Activated CD8-positive, alpha-beta T cell treated with anti-CD3 and anti-CD28 coated beads for 36 hours (primary cell): ENCODE results near the gene SERPINB10. TPM values are rescaled to one million over a fixed set of nuclear protein-coding genes. Genes with fewer than 3 reads are reported as not detected.

Experiments
- ATAC-seq: fragments of 200-7000 bp; cut with Tn5 transposase; one replicate; pipeline ENCODE4 v1.10.0; 2021; ENCODE audit warnings: mild to moderate bottlenecking, moderate library complexity
- CTCF ChIA-PET: fragments of 350-600 bp; sonication (Branson Sonifier 250); formaldehyde crosslinking; loops from one replicate; lab custom pipeline; 2021; ENCODE audit warnings: antibody characterized with exemption; lab: Charles Lee
- POLR2A ChIA-PET: fragments of 350-600 bp; sonication (Branson Sonifier 250); formaldehyde crosslinking; loops from one replicate; lab custom pipeline; 2021; ENCODE audit warnings: antibody characterized with exemption; lab: Charles Lee
- DNase-seq: peaks from one replicate; pipeline ENCODE4 v3.0.0-alpha.2; 2020
- H3K27ac Mint-ChIP-seq: one replicate; pipeline ENCODE4 v1.8.0; 2021; ENCODE audit warnings: mild to moderate bottlenecking, mixed read lengths
- H3K27me3 Mint-ChIP-seq: one replicate; pipeline ENCODE4 v1.8.0; 2021; ENCODE audit warnings: mixed read lengths
- H3K36me3 Mint-ChIP-seq: one replicate; pipeline ENCODE4 v1.8.0; 2021; ENCODE audit warnings: low read depth, mixed read lengths
- H3K4me1 Mint-ChIP-seq: one replicate; pipeline ENCODE4 v1.8.0; 2021; ENCODE audit warnings: low read depth, mixed read lengths
- H3K4me3 Mint-ChIP-seq: one replicate; pipeline ENCODE4 v1.8.0; 2021; ENCODE audit warnings: mild to moderate bottlenecking, moderate library complexity, mixed read lengths
- H3K9me3 Mint-ChIP-seq: one replicate; pipeline ENCODE4 v1.8.0; 2021; ENCODE audit warnings: mixed read lengths
- intact Hi-C: fragments of 100-400 bp; cut with micrococcal nuclease; formaldehyde crosslinking; loops from one replicate; pipeline ENCODE4 v1.10.0; 2022
- total RNA-seq, 2 experiments: library from RNA; stranded (reverse); gene quantifications; one replicate each; pipeline ENCODE4 v1.2.3, GENCODE V29; 2021
- TF ChIP-seq, protein P1 (sequence below): fragments of 200-600 bp; IDR thresholded peaks from one replicate; pipeline ENCODE4 v1.8.0; 2022; ENCODE audit warnings: antibody characterized with exemption, mild to moderate bottlenecking

The SERPINB10 gene
- total RNA-seq, 2 experiments from 2014 or later: not detected

DNA sequence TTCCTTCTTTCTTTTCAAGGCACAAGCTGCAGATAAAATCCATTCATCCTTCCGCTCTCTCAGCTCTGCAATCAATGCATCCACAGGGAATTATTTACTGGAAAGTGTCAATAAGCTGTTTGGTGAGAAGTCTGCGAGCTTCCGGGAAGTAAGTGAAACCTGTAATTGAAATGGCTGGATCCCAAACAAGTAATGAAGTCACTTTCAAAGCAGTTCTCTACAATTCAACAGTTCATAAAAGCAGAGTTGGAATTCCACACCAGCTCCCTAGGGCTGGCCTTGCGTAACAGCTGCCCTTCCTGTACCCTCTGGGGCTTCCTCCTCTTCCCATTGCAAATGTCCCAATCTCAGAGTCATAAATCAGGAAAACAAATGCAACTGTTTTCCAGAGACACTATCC is 10.7 kb upstream of the SERPINB10 start:
- H3K4me3 Mint-ChIP-seq: no peak overlapping the region
- no peak for ATAC-seq
- H3K9me3 Mint-ChIP-seq: no peaks in the 10 kb centered on the region
- DNase-seq: no peak
- TF ChIP-seq, protein P1, sequence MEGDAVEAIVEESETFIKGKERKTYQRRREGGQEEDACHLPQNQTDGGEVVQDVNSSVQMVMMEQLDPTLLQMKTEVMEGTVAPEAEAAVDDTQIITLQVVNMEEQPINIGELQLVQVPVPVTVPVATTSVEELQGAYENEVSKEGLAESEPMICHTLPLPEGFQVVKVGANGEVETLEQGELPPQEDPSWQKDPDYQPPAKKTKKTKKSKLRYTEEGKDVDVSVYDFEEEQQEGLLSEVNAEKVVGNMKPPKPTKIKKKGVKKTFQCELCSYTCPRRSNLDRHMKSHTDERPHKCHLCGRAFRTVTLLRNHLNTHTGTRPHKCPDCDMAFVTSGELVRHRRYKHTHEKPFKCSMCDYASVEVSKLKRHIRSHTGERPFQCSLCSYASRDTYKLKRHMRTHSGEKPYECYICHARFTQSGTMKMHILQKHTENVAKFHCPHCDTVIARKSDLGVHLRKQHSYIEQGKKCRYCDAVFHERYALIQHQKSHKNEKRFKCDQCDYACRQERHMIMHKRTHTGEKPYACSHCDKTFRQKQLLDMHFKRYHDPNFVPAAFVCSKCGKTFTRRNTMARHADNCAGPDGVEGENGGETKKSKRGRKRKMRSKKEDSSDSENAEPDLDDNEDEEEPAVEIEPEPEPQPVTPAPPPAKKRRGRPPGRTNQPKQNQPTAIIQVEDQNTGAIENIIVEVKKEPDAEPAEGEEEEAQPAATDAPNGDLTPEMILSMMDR: no peak
- H3K4me1 Mint-ChIP-seq: no peaks in the 10 kb centered on the region
- intact Hi-C loops: no loop called here
- CTCF ChIA-PET: no interaction called here
- no peak overlapping the region for H3K27ac Mint-ChIP-seq
- POLR2A ChIA-PET: no interaction called here
- H3K27me3 Mint-ChIP-seq: peaks cover 8% of the 10 kb centered on the region
- H3K36me3 Mint-ChIP-seq: no peaks in the 10 kb centered on the region

DNA sequence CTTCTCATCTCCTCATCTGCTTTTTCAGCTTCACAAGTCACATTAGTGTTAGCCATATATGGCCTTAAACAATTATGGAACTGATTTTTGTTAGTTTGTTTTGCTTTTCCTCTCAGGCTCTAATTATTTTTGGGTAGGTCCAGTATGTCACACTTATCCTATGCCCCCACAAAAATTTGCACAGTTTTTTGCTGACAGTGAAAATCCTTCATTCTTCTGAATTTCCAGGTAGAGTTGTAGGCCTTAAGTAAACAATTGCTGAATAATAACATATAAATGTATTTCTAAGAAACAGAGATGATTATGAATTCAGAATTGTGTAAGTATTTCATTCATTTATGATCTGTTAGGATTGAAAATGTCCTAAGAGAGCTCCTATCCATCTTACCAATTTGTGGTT is 8.6 kb upstream of the SERPINB10 start:
- ATAC-seq: no peak
- H3K4me3 Mint-ChIP-seq: no peak overlapping the region
- no peaks in the 10 kb centered on the region for H3K36me3 Mint-ChIP-seq
- CTCF ChIA-PET: no interaction called here
- no peaks in the 10 kb centered on the region for H3K9me3 Mint-ChIP-seq
- H3K27me3 Mint-ChIP-seq: peaks cover 10% of the 10 kb centered on the region
- H3K4me1 Mint-ChIP-seq: no peaks in the 10 kb centered on the region
- no peak for DNase-seq
- TF ChIP-seq, protein P1: no peak
- POLR2A ChIA-PET: no interaction called here
- no peak overlapping the region for H3K27ac Mint-ChIP-seq
- intact Hi-C loops: no loop called here

DNA sequence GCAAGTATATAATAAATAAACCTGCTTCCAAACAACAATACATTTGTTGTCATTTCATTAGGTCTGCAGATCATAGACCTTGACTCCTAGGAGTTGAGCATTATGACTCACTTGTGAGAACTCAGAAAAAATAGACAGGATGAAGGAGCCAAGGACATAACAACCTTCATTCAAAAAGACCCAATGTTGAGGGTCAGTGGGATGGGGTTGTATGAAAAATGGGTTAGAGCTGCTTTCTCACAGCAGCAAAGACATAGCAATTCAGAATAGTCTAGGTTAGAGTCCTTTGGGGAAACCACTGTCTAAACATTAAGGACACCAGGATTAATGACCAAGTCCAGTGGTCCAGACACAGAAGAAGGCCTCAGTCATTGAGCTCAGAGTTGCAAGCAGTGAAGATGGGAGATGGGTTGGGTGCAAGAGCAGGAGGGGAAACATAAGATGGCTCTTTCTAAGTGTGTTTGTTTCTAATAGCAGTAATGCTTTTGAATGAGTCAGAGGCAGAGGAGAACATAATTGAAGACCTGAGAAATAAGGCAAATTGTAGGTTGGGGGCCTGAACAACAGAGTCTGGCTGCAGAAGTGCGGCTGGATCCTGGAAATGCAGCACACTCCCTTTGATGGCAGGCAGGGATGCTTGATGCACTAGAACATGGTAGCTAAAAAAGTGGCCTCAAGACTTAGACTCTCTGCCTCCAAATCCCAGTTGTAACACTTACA is 3.7 kb upstream of the SERPINB10 start:
- intact Hi-C loops: no loop called here
- CTCF ChIA-PET: interaction anchor here (0.8 kb wide), 1 partner anchor 32 kb away, joined by 3 read pairs; no protein-coding TSS in a partner anchor
- ATAC-seq (no peak), DNase-seq (no peak)
- Mint-ChIP-seq H3K36me3 (no peaks in the 10 kb centered on the region), H3K4me1 (peaks cover 2% of the 10 kb centered on the region), H3K27me3 (peaks cover 11% of the 10 kb centered on the region), H3K27ac (no peak overlapping the region), H3K4me3 (no peak overlapping the region), H3K9me3 (no peaks in the 10 kb centered on the region)
- POLR2A ChIA-PET: no interaction called here
- TF ChIP-seq, protein P1: no peak

- intact Hi-C loops: no loop called here
- H3K27ac Mint-ChIP-seq: no peak overlapping the region
- no peak overlapping the region for H3K4me3 Mint-ChIP-seq
- TF ChIP-seq, protein P1: no peak
- peaks cover 2% of the 10 kb centered on the region for H3K4me1 Mint-ChIP-seq
- peaks cover 11% of the 10 kb centered on the region for H3K27me3 Mint-ChIP-seq
- DNase-seq: no peak
- CTCF ChIA-PET: no interaction called here
- ATAC-seq: no peak
- POLR2A ChIA-PET: no interaction called here
- no peaks in the 10 kb centered on the region for H3K36me3 Mint-ChIP-seq
- H3K9me3 Mint-ChIP-seq: no peaks in the 10 kb centered on the region
These were observed 3.1 kb upstream of the SERPINB10 start for GRCh38 chr18:63904694-63905093.

- ChIA-PET POLR2A (no interaction called here), CTCF (no interaction called here)
- H3K4me1 Mint-ChIP-seq: peaks cover 2% of the 10 kb centered on the region
These were observed 2.4 kb upstream of the SERPINB10 start for GRCh38 chr18:63905361-63905760.

More at GRCh38 chr18:63905361-63905760, 2.4 kb upstream of the SERPINB10 start:
- ATAC-seq (no peak), DNase-seq (no peak)
- Mint-ChIP-seq H3K4me3 (no peak overlapping the region), H3K9me3 (no peaks in the 10 kb centered on the region), H3K27me3 (peaks cover 11% of the 10 kb centered on the region), H3K36me3 (no peaks in the 10 kb centered on the region), H3K27ac (no peak overlapping the region)
- TF ChIP-seq, protein P1: no peak
- intact Hi-C loops: no loop called here
